Right renal cortex interstitium (tissue), 3 donors: ENCODE measurements around the gene FOXF2. TPM values are rescaled to one million over a fixed set of nuclear protein-coding genes. Genes with fewer than 3 reads are reported as not detected.

ENCODE experiments used
- DNase-seq, 3 donors: peaks; one replicate each; pipeline ENCODE4 v3.0.0-alpha.2; 2013; ENCODE audit warnings: low read depth in 3 of 3, low spot score in 2 of 3
- polyA plus RNA-seq, 3 donors: library from polyadenylated mRNA; unstranded; fragments of 120-200 nt; gene quantifications; one replicate each; pipeline ENCODE4 v1.2.1, GENCODE V29; 2013; ENCODE audit not compliant: insufficient read length in 3 of 3

The FOXF2 gene
- polyA plus RNA-seq, 3 donors = 0.08 to 0.14 TPM; not detected in 1

DNA sequence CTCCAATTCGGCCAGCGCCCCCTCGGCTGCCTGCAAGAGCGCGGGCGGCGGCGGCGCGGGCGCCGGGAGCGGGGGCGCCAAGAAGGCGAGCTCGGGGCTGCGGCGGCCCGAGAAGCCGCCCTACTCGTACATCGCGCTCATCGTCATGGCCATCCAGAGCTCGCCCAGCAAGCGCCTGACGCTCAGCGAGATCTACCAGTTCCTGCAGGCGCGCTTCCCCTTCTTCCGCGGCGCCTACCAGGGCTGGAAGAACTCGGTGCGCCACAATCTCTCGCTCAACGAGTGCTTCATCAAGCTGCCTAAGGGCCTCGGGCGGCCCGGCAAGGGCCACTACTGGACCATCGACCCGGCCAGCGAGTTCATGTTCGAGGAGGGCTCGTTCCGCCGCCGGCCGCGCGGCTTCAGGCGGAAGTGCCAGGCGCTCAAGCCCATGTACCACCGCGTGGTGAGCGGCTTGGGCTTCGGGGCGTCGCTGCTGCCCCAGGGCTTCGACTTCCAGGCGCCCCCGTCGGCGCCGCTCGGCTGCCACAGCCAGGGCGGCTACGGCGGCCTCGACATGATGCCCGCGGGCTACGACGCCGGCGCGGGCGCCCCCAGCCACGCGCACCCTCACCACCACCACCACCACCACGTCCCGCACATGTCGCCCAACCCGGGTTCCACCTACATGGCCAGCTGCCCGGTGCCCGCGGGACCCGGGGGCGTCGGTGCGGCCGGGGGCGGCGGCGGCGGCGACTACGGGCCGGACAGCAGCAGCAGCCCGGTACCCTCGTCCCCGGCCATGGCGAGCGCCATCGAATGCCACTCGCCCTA is 963 bp downstream of the FOXF2 start:
- DNase-seq = no peak

DNA sequence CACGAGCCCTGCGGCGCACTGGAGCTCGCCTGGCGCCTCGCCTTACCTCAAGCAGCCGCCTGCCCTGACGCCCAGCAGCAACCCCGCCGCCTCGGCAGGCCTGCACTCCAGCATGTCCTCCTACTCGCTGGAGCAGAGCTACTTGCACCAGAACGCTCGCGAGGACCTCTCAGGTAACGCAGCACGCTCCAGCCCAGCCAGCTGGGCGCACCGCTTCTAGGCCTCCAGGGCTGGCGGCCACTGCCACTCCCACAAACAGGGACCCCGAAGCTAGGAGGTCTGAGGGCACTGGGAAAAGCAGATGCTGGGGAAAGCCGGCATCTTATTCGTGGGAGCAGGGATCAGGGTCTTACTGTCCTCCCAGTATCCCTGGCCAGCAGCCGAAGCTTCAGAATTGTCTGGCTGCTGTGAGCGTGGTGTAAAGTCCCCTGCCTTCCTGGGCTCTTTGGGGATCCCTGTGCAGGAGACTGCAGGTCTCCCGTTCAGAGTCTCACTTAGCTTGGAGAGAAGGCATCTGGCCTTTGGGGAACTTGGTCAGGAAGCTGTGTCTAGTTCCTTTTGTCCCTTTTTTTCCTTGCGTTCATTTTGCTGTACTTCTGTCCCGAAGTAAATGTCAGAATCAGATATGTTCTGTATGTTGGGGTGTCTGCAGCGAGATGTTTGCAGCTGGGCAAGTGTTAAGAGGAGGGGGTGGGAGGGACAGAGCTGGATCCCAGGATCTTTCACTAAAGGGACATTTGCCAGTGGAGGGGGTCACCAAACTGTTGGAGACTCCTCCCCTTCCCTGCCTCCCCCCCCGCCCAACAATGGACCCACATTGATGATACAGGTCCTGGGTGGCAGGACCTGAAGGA is 1.8 kb downstream of the FOXF2 start:
- no peak for DNase-seq

DNA sequence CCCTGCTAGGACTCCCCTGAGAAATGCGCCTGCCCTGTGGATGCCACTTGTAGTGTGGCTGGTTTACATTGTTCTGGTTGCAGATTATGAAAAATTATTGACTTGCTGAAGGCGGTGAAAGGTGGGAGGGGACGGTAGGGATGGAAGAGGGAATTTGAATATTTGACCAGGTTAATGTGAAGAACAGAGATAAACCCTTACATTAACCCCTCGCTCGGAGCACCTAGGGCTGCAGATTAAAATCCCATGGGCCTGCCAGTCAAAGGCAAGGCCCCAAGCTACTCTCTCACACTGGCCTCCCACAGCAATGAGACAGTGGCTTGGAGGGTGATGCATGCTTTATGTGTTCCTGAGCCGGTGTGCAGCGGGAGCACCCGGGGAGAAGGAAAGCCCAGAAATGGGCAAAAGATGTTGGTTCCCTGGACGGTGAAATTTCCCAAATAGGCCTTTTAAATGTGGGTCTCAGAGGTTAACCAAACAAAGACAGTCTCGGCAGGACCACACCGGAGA is 2.5 kb downstream of the FOXF2 start:
- no peak for DNase-seq

DNA sequence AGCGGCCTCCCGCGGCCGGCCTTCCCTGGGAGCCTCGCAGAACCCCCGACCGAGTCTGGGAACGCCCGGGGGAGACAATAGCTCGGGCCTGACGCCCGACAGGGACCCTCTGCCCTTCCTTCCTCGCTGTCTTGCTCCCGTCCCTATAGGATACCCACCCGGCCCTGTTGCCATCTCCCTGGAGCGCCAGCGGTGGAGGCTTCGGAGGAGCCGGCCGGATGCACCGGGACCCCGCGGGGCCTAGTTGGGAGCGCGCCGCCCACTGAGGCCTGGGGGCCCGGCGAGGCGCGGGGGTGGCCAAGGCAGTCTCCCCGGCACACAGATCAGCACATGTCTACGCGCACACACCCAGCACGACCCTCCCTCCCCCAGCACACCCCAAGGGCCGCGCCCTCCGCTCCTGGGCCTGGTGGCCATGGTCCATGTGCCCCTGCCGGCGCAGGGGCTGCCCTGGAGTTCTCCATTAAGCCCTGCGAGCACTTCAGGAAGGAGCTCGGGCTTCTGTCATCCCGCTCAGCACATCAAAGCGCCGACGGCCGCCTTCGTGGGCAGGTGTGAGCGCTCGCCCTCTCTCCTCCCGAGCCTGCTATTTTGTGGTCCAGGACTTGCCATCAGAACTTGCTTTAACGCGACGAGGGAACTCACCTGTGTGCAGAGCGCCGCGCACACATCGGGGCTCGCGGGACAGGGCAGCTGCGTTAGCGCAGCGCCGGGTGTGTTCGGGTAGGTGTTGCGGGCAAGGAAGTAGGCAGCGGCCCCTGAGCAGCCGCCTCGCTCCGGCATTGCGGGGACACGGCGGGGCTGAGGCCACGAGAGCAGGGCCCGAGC is 3.7 kb downstream of the FOXF2 start:
- no peak for DNase-seq

DNA sequence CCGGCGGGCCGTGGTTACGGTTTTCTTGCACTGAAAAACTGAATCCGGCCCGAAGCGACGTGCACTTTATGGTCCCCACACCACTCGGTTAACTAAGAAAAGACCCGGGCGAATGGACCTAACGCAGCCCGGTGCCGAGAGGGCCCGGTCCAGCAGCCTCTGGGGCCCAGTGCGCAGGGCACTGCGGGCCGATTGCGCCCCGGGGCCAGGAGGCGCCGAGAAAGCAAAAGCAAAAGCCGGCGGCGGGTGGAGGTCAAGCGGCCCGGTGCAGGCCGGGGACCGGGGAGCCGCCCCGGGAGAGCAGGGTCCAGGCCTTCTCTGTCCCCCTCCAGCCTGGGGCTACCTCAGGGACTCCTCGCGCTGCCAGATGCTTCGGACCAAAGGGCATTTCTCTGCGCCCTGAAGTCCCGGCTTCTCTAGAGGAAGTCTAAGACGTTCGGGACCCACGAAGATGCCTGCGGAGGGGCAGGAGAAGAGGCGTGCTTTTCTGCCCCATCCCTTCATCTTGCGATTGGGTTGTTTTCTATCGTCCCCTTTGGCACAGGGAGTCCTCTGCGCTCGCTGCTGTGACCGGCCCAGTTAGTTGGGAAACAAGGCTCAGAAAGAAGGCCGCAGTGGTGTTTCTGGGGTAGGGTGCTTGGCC is 4.4 kb downstream of the FOXF2 start:
- no peak for DNase-seq

DNA sequence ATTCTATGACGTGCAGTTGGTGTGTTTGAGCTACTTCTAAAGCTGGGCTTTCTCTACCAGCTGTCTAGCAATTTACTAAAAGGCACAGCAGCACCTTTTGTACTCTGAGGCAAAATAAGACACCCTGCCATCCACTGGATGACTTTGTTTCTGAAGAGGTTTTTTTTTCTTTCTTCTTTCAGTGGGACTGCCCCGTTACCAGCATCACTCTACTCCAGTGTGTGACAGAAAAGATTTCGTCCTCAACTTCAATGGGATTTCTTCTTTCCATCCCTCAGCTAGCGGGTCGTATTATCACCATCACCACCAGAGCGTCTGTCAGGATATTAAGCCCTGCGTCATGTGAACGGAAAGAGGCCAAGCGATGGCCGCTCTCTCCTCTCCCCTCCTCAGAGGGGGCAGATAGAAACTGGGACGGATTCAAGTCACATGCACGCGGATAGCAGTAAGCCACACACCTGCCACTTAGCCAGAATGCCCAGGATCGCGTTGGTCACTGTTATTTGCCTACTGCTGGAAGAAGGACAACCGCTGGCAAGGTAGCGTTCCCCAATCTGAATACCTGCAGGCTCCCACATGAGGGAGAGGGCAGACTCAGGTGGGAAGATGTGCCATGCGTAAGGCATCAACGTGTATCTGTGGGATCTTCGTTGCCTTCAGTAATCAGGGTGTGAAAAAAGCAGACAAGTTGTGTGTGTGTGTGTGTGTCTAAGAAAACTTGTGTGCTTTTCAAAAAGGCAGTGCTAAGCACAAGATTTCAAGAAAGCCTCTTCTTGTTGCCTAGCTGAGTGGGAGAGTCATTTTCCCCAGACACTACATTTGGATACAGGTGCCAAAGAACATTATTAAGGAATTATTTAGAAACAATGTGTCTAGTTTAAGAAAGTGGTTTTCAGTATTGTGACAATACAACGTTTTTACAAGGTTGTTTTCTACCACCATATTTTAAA is 5.4 kb downstream of the FOXF2 start:
- no peak for DNase-seq

DNA sequence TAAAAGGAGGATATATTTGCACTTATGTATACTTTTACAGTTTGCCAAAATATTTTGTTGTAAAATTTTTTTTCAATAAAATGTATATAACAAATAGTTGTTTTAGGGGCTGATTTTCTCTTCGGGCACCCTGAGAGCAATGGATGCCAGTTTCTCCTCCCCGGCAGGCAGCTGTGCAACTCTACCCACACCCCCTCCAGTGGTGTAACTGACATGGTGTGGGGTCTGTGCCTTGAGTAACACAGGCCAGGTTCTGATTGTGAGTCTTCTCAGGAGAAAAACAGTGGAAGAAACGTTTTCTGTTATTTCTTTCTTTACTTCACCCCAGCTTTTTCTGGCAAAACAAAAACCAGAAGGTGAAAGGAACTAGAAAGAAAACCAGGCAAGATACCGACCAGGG is 6.1 kb downstream of the FOXF2 start:
- no peak for DNase-seq

DNA sequence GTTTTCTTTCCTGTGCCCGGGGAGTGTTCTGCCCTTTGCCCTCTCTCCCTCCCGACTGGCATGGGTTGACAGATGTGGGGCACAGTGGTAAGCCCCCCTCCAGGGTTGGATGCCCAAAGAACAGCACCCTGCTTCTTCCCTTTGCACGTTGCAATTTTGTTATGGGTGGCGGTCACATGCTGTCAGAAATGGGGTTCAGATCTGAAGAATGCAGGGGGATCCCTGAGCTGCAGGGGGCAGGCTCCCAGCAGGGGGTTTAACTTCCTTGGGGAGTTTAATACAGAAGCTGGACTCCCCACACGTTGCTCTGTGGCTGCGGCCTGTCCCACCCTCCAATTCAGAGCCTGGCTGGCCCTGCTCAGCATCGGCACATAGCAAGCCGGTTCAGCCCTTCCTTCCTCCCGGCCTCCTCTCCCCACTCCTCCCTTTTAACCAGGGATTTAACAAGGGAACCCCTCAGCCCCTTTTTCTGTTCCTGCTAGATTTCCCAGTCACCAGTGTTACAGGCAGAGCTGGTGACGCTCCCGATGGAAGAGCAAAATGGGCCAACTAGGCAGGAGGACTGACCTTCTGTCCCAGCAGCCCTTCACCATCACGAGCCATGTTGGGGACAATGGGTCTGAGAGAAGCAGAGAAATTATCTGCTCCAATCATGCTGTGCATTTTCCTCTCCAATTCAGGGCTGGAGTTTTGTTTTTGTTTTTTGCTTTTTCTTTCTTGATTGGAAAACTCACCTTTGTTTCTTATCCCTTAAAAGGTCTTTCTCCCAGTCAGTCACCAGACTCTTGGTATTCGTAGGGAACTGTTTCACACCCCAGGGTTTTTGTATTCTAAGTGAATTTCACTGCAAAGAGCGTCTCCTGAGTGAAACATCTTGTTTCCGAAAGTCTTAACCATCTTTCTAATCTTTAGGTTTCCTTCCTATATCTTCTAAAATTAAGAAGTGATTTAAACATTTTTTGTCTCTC is 6.8 kb downstream of the FOXF2 start:
- no peak for DNase-seq

DNA sequence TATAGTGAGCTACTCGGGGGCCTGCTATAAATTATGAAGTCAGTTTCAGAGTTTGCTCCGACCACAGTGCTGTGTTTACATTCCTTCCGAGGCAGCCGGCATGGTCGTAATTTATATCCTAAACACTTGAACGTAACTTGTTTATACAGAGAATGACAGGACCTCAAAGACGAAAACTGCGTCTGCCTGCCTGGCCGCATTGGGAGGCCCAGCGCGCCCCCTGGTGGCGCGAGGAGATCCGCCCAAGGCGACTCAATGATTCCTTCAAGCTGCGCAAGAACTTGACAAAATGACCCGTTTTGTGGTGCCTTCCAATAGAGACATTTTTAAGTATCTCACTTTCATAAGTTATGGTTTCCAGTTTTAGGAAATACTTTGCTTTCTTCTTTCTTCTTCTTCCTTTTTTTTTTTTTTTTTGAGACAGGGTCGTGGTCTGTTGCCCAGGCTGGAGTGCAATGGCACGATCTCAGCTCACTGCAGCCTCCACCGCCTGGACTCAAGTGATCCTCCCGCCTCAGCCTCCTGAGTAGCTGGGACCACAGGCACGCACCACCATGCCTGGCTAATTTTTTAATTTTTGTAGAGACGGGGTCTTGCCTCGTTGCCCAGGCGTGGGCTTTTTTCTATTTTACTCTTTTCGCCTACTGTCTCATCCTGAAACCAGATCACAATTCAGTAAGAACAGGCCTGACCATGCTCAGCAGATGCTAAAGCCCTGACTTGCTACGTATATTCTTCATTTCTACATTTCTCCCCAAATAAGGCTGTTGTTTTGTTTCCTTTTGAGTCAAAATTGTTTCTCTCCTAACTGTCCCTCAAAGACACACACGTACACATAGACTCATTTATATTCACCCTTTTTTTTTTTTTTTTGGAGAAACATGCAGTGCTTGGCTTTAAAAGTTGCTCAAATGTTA is 7.8 kb downstream of the FOXF2 start:
- DNase-seq = peak in 1 of 3 donors; percentile 68

DNA sequence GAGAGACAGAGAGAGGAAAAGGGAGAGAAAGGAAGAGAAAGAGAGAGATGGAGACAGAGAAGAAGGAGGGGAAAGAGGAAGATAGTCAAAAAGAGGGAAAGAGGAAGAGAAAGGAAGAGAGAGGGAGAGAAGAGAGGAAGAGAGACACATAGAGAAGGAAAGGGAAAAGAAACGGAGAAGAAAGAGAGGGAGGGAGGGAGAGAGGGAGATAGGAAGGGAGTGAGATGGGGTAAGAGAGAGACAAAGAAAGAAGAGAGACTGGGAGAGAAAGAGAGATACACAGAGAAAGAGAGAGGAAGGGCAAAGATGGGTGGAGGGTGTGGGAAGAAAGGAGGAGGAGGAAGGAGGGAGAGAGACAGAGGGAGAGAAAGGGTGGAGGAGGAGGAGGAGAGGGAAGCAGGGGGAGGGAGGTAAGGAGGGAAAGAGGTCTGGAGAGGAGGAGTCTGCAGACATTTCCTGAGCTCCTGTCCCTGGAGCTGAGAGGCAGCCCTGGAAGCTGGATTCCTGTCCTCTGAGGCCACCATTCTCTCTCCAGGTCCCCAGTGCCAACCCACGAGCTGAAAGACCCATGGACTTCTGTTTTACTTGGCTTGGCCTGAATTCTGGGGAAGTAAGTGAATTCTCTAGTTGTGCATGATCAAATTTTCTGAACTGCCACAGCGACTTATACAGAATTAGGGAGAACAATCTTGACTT is 9.9 kb downstream of the FOXF2 start:
- DNase-seq = no peak

DNA sequence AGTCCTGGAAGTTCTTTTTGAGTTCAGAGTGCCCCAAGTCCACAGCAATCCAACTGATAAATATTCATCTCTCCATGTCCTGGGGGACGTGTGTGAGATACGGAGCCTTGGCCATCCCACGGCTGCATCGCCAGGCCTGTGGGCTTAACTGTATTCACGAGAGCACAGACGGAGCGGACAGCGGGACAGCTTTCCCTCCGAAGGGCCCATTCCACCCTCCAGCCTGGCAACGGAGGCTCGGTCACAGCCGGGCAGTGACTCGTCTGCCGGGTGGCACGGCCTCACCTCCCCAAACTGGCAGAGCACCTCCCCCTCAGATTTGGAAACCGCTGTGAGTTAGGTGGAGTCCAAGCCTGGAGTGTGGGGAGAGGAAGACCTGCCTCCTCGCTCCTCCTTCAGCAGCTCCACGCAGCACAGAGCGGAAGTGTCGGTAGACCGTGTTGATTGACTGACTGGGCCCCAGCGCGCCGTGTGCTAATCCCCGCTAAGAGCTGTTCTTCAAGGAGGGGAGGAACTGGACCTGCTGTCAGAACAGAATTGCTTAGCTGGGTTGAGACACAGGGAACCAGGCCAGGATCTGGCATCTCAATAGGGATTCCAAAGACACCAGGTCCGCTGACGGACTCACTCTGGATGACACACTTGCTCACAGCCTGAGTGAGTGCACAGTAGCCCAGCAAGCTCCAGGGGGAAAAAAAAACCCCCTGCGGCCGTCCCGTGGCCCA is 10.9 kb downstream of the FOXF2 start:
- DNase-seq = no peak

DNA sequence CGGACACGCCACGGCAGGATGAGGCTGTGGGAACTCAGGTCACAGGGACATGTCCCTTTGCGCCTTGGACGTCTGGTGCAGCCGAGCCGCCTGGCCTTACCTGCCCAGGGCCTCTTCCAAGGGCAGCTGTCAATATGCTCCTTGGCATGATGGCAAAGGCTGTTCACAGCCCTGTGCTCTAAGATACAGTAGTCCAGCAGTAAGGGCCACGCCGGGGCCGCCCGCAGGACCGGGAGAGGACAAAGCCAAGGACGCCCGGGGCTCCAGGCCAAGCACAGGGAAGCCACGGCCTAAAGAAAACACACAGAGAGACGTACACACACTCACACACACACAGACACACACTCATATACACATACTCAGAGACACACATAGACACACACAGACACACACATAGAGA is 13.0 kb downstream of the FOXF2 start:
- DNase-seq = no peak

DNA sequence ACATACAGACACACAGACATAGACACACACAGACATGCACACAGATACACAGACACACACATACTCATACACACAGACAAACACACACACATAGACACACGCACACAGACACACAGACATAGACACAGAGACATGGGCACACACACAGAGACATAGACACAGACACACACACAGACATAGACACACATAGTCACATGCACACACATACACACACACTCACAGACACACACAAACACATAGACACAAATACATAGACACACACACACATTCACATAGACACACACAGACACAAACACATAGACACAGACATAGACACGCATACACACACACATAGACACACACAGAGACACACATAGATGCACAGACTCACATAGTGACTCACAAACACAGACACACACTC is 13.5 kb downstream of the FOXF2 start:
- DNase-seq = no peak

DNA sequence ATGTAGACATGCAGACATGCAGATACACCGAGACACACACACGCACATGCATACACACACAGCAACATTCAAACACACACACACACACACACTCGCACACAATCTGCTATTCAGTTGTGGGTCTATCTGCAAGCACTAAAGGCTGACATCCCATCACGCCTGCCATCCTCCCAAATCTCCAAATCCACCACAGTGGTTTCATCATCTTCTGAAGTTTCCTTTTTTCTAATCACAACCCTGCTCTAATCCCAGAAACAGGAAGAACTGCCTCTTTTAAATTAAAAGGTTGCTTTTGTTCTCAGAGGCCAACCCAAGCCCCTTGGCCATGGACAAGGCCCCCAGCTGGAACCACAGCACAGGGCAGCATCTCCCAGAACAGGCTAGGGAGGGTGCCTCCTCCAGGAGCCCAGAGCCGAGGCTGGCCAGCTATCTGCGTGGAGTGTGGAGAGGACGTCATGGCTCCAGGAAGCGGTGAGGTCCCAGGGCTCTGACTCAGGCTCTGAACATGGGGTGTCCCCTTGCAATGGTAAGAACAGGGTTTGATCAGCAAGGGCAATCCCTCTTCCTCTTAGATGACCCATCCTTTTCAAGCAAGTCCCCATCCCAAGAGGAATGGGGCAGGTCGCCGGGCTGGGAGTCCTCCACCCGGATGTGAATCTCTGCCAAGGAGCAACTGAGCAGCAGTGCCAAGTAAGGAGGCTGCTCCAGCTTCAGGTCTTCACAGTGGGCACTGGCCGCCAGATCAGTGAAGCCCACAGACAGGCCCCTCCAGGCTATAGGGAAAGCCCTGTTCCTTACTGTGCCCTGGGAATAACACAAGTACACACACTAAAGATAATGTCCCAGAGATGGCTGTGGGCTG is 14.7 kb downstream of the FOXF2 start:
- no peak for DNase-seq

DNA sequence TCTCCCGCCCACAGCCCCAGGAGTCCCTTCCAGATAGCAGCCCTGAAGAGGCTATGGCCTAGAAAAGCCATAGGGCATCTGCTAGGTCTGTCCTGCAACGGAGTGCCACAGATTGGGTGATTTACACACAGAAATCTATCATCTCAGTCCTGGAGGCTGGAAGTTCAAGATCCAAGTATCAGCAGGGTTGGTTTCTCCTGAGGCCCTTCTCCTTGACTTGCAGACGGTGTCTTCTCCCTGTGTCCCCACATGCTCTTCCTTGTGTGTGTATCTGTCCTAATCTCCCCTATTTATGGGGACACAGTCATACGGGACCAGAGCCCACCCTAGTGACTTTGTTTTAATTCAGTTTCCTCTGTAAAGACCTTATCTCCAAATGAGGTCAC is 15.3 kb downstream of the FOXF2 start:
- DNase-seq = no peak
